HG03439 (cell line): ENCODE measurements around the gene C10orf71.

Experiments used
- ATAC-seq: cut with Tn5 transposase; IDR thresholded peaks from one replicate; pipeline ENCODE4 v1.9.1; 2021; ENCODE audit warnings: mild to moderate bottlenecking, moderate library complexity; ENCODE audit not compliant: unreplicated experiment

The C10orf71 gene

DNA sequence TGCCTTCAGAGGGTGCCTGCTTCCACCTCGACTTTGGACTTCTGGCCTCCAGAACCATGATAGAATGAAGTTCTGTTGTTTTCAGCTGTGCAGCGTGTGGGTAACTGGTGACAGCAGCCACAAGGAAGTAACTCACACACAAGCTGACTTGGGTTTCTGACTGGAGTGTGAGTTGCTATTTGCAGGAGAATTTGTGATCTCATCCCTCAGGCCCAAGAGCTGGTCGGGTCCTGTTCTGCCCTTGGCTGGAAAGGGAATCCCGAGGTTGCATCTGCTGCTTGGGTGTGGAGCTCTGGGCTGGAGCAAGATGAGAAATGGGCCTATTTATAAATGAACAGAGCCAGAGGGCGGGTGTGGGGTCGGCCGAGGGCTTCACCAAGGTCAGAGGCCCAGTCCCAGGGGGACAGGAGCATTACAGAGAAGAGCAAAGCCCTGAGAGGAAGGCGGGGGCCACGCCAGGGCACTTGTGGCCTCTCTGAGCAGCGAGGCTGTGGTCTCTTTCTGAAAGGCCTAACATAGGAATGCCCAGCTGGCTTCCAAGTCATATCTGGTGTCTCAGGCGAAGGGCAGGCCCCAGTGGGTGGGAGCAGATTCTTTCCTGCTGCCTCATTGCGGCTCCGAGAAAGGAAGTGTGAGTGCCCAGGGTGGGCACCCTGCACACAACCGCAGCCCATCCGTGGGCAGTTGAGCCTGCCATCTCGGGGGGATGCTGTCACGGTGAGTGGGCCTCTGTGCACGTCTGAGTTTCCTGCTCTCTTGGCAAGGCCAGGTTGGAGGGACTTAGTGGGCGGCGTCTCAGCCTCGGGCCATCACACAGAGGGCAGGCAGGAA lies 26.5 kb upstream of the C10orf71 start:
- no peak for ATAC-seq

DNA sequence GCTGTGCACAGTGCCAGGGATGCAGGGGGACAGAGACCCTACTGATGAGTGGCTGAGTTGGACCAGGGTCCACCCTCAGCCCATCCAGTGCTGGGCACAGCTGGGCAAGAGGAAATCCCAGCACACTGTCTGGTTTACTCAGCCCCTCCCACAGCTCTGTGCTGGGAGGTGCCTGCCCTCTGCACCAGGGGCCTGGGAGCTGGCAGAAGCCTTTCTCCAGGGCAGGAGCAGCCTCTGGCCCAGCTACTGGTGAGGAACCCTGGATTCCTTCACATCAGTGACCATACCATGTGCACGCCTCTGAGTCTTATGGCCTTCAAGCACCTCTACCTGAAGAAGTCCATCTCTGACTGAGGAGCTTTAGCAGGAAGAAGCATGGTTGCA lies 25.9 kb upstream of the C10orf71 start:
- ATAC-seq: no peak

DNA sequence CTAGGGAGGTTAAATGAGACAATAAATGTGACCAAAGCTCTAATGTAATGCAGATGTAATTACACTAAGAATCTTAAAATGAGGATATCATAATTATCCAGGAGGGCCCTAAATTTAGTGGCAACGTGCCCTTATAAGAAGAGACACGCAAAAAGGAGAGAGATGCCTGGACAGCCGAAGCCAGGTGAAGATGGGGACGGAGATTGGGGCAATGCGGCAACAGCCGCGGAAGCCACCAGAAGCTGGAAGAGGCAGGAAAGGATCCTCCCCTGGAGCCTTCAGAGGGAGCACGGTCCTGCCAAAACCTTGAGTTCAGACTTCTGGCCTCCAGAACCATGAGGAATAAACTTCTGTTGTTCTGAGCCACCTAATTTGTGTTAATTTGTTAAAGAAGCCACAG lies 25.3 kb upstream of the C10orf71 start:
- no peak for ATAC-seq

DNA sequence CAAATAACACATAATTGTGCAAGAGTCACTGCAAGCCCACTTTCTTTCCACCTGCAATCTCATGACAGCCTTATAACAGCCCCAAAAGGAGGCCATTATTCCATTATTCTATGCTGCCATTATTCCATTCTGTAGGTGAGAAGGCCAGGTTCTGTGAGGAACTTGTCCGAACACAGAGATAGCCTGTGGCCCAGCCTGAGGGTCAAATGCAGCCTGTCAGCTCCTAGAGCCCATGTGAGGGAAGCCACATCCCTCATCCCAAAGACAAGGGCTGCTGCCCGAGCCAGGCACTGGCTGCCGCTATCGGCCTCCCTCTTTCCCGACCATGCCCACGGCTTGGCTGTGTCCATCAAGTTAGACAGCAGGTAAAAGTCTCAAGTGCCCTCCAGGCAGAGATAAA lies 24.1 kb upstream of the C10orf71 start:
- no peak for ATAC-seq

DNA sequence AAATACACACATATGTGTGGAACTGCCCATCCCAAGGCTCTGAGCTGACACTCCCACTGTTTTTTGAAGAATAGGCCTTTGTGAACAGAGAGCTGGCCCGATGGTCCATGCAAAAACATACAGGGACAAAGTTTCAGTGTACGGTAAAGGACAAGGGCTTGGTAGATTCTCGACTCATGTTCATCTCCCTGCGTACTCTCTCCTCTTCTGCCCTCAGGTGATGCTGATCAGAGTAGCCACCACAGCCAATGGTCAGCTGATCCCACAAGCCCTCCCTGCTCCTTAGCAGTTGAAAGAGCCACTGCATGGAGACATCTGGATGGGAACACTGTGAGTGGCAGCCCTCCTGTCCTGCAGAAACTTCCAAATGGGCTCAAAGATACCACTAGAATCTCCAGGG lies 23.1 kb upstream of the C10orf71 start:
- ATAC-seq: no peak

DNA sequence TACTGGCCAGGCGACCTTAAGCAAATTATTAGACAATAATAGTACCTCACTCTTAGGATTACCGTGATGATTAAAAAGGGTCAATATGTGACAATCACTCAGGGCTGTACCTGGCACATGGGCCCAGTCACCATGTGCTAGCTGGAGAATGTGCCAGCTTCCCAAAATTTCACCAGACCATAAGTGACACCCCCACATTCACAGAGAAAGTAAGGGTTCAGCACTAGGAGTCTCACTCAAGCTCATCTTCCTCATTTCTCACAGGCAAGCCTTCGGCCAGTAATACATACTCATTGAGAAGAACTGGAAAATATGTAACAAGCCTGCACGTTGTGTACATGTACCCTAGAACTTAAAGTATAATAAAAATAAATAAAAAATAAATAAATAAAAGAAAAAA lies 22.4 kb upstream of the C10orf71 start:
- no peak for ATAC-seq

DNA sequence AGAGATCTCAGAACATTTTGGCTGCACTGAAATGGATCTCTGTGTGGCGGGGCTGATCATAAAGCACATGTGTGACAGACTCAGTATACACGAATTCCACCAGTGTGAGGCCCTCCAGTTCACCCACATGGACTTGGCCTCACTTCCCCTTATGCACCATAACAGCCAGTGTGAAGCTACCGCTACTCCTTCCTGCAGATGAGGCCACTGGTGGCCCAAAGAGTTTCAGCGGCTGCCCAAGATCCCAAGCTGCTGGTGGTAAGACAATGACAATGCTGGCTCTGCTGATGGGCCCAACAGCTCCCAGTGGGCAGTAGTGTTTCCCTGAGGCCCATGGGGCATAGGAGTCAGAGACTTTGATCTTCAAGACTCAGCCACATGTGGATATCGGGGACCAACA lies 21.0 kb upstream of the C10orf71 start:
- ATAC-seq: no peak

DNA sequence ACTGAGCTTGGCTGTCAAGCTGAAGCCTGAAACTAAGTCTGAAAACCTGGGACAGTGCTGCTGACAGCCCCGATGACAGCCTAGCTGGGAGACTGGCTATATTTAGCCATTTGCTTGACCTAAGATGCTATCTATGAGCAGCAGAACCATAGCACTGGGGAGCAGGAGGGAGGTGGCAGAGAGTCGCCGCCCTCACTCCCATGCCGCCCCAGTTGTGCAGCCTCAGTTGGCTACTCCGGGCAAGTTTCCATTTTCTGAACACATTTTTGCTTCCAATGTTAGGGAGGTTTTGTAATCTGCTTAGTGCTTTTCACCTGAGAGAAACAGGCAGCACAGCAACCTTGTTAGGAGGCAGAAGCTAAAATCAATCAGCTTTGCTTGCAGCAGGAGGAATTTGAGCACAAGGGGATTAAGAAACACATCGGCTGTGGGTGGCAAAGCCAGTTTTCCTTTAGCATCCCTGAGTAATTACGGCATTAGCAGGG lies 20.4 kb upstream of the C10orf71 start:
- ATAC-seq: no peak

DNA sequence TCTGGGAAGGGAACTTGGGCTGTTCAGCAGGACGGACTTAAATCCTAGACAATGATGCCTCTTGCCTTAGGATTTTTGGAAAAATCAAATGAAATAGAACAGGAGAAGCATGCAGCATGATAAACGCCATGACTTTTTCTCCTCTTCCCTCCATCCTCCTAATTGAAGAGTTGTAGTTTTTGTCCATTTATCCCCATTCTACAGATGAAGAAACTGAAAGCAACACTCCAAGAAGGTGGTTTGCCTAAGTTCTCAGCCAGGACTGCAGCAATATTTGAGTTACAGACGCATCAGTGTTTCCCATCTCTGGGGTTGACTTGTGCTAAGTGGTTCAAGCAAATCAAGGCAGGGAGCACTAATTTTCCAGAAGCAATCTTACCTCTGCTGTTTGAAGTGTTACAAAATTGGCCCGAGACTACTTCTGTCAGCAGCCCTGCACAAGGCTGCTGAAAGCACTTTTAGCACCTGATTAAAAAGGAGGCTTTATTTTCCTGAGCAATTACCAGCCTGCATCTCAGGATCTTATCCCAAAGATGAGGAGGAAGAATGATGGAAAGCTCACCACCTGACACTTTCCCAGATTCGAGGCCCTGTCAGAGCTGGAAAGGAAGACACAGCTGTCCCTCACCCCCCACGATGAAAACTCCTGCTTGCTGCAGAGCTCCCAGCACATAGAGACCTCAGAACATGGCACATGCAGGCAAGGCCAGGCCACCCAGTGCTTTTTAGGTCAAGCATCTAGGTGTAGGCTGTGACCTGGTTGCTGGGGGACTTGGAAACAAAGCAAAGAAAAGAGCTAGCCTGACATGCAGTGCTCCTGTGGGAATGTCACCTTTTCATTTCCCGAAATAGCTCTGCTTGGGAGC lies 19.7 kb upstream of the C10orf71 start:
- no peak for ATAC-seq

DNA sequence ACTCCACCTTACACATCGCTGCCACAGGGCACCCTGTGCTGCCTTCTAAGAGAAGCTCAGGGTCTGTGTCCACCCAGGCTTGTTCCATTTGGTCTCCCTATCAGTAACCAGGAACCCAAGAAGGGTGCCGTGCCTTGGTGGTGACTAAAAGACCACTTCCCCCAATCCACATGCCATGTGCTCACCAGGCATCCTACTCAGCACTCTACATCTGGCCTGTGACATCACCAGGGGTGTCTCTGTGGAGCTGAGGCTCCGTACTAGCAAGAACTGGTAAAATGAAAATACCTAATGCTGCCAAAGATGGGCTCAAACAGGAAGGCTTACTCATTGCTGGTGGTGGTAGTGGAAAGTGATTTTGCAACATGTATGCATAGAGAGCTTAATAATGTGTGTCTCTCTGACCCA lies 19.0 kb upstream of the C10orf71 start:
- ATAC-seq: no peak

DNA sequence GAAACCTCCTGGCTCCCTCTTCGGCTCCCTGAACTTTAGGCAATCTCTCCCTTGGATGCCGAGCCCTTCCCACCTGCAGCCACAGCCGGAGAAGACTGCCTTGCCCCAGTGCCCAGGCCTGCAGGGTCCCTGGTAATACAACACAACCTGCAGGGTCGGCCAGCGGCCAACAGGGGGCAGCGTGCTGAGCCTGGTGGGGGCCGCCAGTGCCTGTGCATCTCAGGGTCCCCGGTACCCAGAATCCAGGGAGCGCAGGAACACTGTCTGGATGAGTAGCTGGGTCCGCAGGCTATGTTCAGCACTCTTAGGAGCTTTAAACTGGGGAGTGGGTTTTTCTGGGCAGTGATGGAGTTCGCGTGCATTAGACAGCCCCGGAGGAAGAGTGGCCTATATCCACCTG lies 17.5 kb upstream of the C10orf71 start:
- ATAC-seq: no peak

DNA sequence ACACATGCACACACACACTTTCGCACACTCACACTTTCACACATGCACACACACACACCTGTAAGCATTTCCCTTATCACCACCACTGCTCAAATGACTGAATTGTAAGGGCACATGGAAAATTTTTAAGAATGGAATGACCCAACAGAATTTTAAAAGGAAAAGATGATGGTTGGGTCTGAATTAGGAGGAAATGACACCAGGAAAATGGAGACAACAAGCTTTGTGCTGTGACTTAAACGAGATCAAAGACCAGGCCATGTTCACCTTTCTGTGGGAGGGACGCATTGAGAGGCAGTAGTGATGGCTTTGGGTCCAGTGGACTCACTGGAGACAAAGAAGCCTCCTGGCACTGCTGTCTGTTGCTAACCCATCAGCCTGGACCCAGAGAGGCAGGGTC lies 16.7 kb upstream of the C10orf71 start:
- no peak for ATAC-seq

DNA sequence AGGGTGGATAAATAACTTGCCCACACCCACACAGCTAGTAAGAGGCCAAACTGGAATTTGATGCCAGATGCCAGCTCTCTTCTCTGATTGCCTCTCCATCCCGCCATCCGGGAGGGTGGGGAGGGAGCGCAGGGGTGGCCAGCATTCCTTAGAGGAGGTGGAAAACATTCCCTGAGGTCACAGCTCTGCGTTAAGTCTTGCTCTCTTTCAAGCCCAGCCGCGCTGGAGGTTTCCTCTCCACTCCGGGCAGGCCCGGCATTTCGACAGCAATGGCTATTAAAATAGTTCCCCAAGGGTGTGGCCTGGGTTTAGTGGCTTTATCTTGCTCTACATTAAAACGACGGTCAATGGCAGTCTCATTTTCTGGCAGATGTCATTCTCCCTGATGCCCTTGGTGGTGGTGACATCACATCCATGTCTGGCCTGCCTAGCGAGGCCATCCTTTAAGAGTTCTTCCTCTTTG lies 16.1 kb upstream of the C10orf71 start:
- ATAC-seq: no peak

DNA sequence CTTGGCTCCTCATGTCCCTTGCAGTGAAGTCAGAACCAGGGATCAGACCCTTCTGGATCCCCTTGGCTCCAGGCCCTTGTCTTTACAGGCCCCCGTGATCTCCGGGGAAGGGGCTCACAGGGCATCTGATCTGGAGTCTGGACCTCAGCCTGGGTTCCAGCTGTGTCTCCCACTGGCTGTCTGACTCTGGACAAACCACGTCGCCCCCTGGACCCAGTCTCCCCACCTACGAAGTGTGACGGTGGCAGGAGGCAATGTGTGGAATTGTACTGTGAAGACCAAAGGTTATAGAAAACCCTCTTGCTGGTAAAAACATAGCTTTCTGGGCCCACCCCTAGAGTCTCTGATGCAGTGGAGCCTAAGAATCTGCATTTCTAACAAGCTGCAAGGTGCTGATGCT lies 15.5 kb upstream of the C10orf71 start:
- ATAC-seq: no peak

DNA sequence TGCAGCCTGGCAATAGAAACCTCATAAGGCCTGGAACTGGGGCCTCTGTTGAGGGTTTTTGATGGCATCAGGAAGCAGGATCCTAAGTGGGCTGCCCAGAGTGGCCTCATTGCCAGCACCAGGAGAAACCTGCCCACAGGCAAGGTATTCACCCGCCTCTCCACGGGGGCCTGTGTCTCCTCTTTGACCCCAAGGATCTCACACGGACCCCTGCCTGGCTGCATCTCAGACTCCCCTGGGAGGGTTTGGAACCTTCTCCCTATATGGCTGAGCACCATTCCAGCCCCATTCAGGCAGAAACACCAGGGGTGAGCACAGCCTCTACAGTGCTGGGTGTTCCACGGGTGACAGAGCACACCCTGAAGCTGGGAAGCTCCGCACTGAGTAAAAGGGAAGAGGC lies 14.6 kb upstream of the C10orf71 start:
- ATAC-seq: no peak

DNA sequence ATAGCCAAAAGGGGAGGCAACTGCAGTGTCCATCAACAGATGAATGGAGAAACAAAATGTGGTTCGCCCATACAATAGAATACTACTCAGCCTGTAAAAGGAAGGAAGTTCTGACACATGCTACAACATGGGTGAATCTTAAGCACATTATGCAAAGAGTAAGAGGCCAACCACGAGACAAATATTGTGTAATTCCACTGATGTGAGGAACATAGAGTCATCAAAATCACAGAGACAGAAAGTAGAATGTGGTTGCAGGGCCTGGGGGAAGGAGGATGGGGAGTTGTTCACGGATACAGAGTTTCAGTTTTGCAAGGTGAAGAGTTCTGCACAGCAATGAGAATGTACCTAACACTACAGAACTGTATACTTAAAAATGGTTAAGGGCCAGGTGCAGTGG lies 13.7 kb upstream of the C10orf71 start:
- no peak for ATAC-seq

DNA sequence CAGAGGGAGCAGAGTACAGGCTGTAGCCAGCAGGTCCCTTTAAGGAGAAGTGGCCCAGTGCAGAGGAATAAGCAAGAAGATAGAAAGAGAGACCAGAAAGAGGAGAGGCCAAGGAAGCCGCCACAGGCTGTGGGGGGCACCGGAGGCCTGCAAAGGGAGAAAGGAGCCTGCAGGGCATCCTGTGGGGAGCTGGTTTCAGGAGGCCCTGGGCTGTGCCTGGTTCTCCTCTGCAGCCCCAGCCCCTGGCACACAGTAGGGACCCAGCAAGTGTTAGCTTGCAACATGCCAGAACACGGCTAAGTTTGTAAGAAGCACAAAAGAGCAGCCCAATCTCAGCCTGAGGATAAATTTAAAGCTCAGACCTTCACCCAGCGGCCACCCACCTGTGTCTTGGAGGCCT lies 12.3 kb upstream of the C10orf71 start:
- ATAC-seq: no peak

DNA sequence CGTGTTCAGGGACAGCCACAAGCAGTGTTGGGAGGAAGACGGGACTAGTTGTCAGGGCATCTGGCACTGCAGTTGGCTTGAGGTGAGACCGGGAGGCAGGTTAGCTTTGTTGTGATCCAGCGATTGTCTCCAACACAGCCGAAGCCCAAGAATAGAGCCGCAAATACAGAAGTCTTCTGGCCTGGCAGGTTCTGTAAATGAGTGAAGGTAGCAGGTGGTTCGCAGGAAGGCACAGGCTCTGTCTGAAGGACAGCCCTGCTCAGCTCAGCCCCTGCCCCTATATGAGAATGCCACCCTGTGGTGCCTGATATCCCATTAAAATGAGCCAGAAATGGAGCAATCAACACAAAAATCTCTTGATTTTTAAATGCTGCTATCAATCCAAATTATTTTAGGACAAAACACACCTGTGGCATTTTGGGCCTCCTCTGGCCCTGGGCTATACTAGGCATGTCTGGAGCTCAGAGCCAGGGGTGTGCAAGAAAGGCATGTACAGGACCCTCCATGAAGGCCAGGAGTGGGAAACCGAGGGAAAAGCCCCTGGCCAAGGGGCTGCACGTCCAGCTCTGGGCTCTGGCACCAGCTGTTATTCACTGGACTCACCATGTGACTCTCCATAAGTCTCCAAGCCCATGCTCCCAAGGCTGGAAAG lies 11.2 kb upstream of the C10orf71 start:
- no peak for ATAC-seq

DNA sequence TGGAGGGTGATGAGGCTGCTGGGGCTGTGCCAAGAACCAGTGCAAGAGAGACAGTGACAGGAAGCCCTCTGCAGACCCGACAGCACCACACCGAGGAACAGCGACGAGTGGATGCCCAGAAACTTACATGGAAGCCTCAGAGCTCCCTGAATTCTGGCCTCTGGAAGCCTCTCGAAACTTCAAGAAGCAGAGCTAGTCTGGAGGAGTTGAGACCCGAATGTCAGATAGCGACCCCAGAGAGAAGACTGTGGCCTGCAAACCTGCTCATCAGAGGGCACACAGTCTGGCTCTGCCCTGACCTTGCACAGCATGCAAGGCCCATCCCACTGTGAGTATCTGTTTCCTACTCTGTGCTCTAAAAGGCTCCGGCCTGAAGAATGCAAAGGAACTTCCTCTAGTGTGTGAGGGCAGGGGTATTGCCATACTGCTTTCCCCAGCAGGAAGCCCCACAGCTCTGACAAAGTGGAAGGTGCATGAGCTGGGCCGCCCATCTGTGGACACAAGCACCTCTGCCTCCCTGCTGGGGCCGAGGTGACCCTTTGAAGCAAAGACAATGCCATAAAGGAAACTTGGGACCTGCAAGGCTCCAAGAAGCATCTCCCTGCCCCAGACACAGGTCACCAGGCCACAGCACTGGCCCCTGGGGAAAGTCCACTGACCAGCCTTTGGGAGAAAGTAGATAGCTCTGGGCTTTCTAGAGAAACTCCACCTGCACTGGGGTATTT lies 10.5 kb upstream of the C10orf71 start:
- ATAC-seq: no peak

DNA sequence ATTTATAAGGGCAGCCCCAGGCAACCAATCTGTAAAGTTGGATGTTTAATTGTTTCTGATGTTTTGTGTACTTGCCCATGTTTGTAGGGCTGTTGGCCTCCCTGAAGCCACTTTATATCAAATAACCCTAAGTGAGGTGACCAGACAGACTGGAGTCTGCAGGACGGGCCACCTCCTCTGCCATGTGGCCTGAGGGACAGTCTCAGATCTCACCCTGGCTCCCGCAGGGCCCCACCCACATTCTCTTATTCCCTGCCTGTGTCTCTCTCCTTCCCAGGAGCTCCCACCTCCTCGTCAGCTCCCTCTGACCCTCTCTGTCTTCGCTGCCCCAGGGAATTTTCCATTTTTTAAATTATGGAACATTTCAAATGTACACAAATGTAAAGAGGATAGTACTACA lies 9.5 kb upstream of the C10orf71 start:
- no peak for ATAC-seq

DNA sequence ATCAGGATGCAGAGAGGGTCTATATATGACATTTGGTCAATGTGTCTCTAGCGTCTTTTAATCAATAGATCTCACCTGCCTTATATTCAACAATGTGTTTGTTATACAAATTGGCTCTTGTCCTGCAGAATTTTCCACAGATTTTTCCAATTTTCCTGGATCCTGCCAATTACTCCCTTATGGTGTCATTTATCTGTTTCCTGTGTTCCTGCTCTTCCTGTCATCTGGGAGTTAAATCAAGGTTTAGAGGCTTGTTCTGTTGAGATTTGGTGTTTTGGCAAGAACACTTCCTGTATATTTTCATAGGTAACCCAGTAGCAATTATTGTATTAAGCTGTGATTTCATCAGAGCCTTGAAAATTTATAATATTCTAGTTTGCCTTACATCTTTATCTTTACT lies 8.8 kb upstream of the C10orf71 start:
- ATAC-seq: no peak
